Measurements from ENCODE around the gene FBLN2. TPM values are rescaled to one million over a fixed set of nuclear protein-coding genes. Genes with fewer than 3 reads are reported as not detected.

Gene FBLN2
- polyA plus RNA-seq, 3 donors = 0.08 TPM; not detected in 2

DNA sequence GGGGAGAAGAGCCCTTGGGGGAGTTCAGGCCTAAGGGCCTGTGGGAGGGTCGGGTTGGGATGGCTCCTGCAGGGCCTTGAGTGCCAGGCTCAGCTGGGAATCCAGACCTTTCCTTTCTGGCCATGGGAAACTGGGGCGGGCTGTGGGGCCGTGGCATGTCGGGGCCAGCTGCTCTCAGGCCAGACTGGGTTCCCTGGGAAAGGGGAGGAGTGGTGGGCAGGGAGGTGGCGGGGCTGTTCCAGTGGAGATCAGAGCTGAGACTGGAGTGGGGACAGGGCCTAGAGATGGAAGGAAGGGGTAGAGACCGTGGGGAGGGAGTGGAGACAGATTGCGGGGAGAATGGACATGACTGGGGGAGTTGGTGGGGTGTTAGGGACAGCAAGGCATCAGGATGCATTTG is 20.3 kb downstream of the FBLN2 start:
- no peaks in the 10 kb centered on the region for H3K36me3 Mint-ChIP-seq
- Histone ChIP-seq H3K27ac (ENCODE audit: low read depth in 1 of 2, low read length in 2 of 2) (no peak overlapping the region), H3K4me2 (replicated peaks; ENCODE audit: extremely low read depth, low read length, poor library complexity, severe bottlenecking) (no peak overlapping the region), H3K36me3 (replicated peaks in 1 of 2; ENCODE audit: control insufficient read depth in 1 of 2, insufficient read depth in 2 of 2, low read length in 2 of 2) (no peaks in the 10 kb centered on the region), H3K27me3 (ENCODE audit: control insufficient read depth in 2 of 2, insufficient read depth in 2 of 2, low read length in 2 of 2) (no peaks in the 10 kb centered on the region), H3K9ac (ENCODE audit: insufficient read depth, low read length, poor library complexity, severe bottlenecking) (no peak overlapping the region), H3K79me2 (ENCODE audit: insufficient read depth, low read length) (no peaks in the 10 kb centered on the region), H3K4me1 (ENCODE audit: control insufficient read depth in 1 of 2, insufficient read depth in 2 of 2, low read length in 2 of 2) (no peaks in the 10 kb centered on the region), H3K9me3 (replicated peaks in 1 of 2; ENCODE audit: control insufficient read depth in 1 of 2, insufficient read depth in 1 of 2, low read length in 2 of 2) (no peaks in the 10 kb centered on the region), H3K4me3 (replicated peaks in 1 of 3; ENCODE audit: low read depth in 2 of 3, low read length in 3 of 3) (no peak overlapping the region), H4K20me1 (ENCODE audit: insufficient read depth, low read length) (no peaks in the 10 kb centered on the region), H2AFZ (ENCODE audit: insufficient read depth, low read depth, low read length, poor library complexity, severe bottlenecking) (no peak overlapping the region)
- intact Hi-C loops (cut with micrococcal nuclease) = no loop called here
- WGBS (ENCODE audit: insufficient coverage) = 90% methylated on average over 7 of the region's 7 CpGs
- H3K27me3 Mint-ChIP-seq (ENCODE audit: low read depth in 3 of 3) = peaks cover 0 to 6% (median 1%) of the 10 kb centered on the region in 3 donors
- H3K4me3 Mint-ChIP-seq = no peak overlapping the region
- TF ChIP-seq, protein P1, sequence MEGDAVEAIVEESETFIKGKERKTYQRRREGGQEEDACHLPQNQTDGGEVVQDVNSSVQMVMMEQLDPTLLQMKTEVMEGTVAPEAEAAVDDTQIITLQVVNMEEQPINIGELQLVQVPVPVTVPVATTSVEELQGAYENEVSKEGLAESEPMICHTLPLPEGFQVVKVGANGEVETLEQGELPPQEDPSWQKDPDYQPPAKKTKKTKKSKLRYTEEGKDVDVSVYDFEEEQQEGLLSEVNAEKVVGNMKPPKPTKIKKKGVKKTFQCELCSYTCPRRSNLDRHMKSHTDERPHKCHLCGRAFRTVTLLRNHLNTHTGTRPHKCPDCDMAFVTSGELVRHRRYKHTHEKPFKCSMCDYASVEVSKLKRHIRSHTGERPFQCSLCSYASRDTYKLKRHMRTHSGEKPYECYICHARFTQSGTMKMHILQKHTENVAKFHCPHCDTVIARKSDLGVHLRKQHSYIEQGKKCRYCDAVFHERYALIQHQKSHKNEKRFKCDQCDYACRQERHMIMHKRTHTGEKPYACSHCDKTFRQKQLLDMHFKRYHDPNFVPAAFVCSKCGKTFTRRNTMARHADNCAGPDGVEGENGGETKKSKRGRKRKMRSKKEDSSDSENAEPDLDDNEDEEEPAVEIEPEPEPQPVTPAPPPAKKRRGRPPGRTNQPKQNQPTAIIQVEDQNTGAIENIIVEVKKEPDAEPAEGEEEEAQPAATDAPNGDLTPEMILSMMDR (IDR thresholded peaks at IDR 0.05) = no peak
- H3K9me3 Mint-ChIP-seq = peaks cover 0 to 2% (median 0%) of the 10 kb centered on the region in 7 donors
- H3K4me1 Mint-ChIP-seq = no peaks in the 10 kb centered on the region
- H3K27ac Mint-ChIP-seq = no peak overlapping the region
- DNase-seq = no peak

DNA sequence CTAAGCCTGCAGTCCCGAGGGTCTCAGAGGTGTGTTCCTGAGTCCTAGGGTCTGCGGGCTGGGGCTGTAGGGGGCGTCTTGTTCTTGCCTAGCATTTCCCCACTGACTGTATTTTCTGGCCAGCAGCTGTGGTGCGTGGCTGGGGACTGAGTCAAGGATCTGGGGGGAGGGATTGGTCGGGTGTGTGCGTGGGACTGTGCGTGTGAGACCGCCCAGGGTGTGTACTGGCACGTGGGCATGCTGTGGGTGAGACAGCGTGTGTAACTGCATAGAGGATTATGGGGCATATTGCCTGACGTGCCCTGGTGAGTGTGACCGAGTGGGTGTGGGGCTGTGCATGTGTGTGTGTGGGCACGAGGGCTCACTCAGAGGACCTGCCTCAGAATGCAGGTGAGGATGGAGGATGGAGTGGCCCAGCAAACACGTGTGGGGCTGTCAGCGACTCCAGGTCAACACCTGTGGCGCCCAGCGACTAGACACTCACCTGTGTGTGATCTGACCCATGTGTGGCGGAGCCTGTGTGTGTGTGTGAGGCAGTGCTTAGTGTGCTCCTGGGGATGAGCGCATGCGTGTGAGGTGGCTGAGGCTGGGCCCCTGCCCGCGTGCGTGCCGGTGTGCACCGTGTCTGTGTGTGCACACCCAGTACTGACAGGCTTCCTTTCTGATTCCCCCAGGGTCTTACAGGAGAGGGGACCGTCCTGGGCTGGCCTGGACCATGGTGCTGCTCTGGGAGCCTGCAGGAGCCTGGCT is 20.9 kb downstream of the FBLN2 start:
- Histone ChIP-seq H3K4me3 (replicated peaks in 1 of 3; ENCODE audit: low read depth in 2 of 3, low read length in 3 of 3) (no peak overlapping the region), H3K27ac (ENCODE audit: low read depth in 1 of 2, low read length in 2 of 2) (no peak overlapping the region), H2AFZ (ENCODE audit: insufficient read depth, low read depth, low read length, poor library complexity, severe bottlenecking) (no peak overlapping the region), H3K4me1 (ENCODE audit: control insufficient read depth in 1 of 2, insufficient read depth in 2 of 2, low read length in 2 of 2) (no peaks in the 10 kb centered on the region), H3K9me3 (replicated peaks in 1 of 2; ENCODE audit: control insufficient read depth in 1 of 2, insufficient read depth in 1 of 2, low read length in 2 of 2) (no peaks in the 10 kb centered on the region), H3K27me3 (ENCODE audit: control insufficient read depth in 2 of 2, insufficient read depth in 2 of 2, low read length in 2 of 2) (no peaks in the 10 kb centered on the region), H3K9ac (ENCODE audit: insufficient read depth, low read length, poor library complexity, severe bottlenecking) (no peak overlapping the region), H3K36me3 (replicated peaks in 1 of 2; ENCODE audit: control insufficient read depth in 1 of 2, insufficient read depth in 2 of 2, low read length in 2 of 2) (no peaks in the 10 kb centered on the region), H4K20me1 (ENCODE audit: insufficient read depth, low read length) (no peaks in the 10 kb centered on the region), H3K4me2 (replicated peaks; ENCODE audit: extremely low read depth, low read length, poor library complexity, severe bottlenecking) (no peak overlapping the region), H3K79me2 (ENCODE audit: insufficient read depth, low read length) (no peaks in the 10 kb centered on the region)
- peaks cover 0 to 6% (median 1%) of the 10 kb centered on the region in 3 donors for H3K27me3 Mint-ChIP-seq (ENCODE audit: low read depth in 3 of 3)
- H3K36me3 Mint-ChIP-seq = no peaks in the 10 kb centered on the region
- H3K4me1 Mint-ChIP-seq = no peaks in the 10 kb centered on the region
- intact Hi-C loops (cut with micrococcal nuclease) = no loop called here
- TF ChIP-seq, protein P1 (IDR thresholded peaks at IDR 0.05) = no peak
- DNase-seq = no peak
- H3K27ac Mint-ChIP-seq = no peak overlapping the region
- H3K9me3 Mint-ChIP-seq = peaks cover 0 to 2% (median 0%) of the 10 kb centered on the region in 7 donors
- 95% methylated on average over 25 of the region's 26 CpGs for WGBS (ENCODE audit: insufficient coverage)
- no peak overlapping the region for H3K4me3 Mint-ChIP-seq

All from CD14-positive monocyte (primary cell).